ENCODE results near the gene PIK3CD.

Gene PIK3CD

DNA sequence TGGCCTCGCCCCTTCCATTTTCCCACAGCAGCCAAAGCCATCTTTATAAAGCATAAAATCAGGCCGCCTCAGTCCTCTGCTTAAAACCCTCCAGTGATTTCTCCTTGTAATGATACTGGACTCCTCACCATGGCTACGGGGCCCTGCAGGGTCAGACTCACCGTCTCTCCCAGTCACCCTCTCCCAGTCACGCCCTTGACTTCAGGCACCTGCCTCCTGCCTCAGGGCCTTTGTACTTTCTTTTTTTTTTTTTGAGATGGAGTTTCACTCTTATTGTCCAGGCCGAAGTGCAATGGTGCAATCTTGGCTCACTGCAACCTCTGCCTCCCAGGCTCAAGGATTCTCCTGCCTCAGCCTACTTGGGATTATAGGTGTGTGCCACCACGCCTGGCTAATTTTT, 47.8 kb downstream of the PIK3CD start:
- WGBS (ENCODE audit: extremely low coverage, insufficient coverage, insufficient read length) = no CpG with 5 or more reads among the region's 7 CpGs
- Histone ChIP-seq H4K8ac (ENCODE audit: low read depth, low read length) (no peak overlapping the region), H2AFZ (ENCODE audit: insufficient read depth, low read length, poor library complexity) (no peak overlapping the region), H3K23ac (ENCODE audit: low read length) (no peak overlapping the region), H3K4ac (ENCODE audit: low read depth, low read length) (no peak overlapping the region), H3K36me3 (ENCODE audit: control insufficient read depth in 1 of 2, insufficient read depth in 2 of 2, low read length in 2 of 2) (no peaks in the 10 kb centered on the region), H2BK5ac (ENCODE audit: low read depth, low read length, poor library complexity) (no peak overlapping the region), H3K4me2 (ENCODE audit: low read length) (no peak overlapping the region), H4K91ac (ENCODE audit: low read depth, low read length) (no peak overlapping the region), H2BK12ac (ENCODE audit: low read length) (no peak overlapping the region), H3K79me1 (ENCODE audit: low read length) (peaks cover 2% of the 10 kb centered on the region), H3K27me3 (ENCODE audit: insufficient read depth, low read length) (no peaks in the 10 kb centered on the region), H3K79me2 (ENCODE audit: control insufficient read depth, insufficient read depth, low read length, poor library complexity) (no peaks in the 10 kb centered on the region), H3K27ac (ENCODE audit: low read depth, low read length) (no peak overlapping the region), H3K9me3 (ENCODE audit: insufficient read depth, low read depth, low read length) (no peaks in the 10 kb centered on the region), H3K14ac (ENCODE audit: low read length) (no peak overlapping the region), H3K9ac (ENCODE audit: low read length) (no peak overlapping the region), H3K18ac (ENCODE audit: low read length) (no peak overlapping the region), H2AK5ac (ENCODE audit: low read length) (no peak overlapping the region), H4K12ac (ENCODE audit: low read depth, low read length) (no peak overlapping the region), H3K4me3 (ENCODE audit: low read depth, low read length) (no peak overlapping the region), H2BK120ac (ENCODE audit: insufficient read depth, low read length, poor library complexity) (no peak overlapping the region), H3K4me1 (ENCODE audit: control insufficient read depth in 1 of 2, insufficient read depth in 2 of 2, low read length in 2 of 2) (peaks cover 11 to 12% of the 10 kb centered on the region in 2 experiments)
- peak; percentile 92 to 96 for DNase-seq

DNA sequence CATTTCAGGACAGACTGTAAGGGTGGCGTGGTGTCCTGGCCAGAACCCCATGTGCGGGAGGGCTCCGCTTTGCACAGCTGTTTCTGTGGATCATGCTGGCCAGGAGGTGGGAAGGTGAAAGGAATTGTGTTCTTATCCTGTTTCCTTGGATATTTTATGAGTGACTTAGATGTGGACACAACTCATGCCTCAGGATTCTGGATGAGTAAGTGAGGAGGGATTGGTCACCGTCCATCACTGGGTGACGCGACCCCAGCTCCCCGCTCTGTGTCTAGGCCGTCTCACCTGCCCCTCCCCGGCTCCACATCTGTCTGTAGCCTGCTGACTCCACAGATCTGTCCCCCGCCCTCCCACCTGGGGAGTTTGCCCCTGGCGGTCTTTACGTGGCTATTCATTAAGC, 48.8 kb downstream of the PIK3CD start:
- no peak overlapping the region for H3K27ac ChIP-seq (ENCODE audit: low read depth, low read length)
- no peak overlapping the region for H3K23ac ChIP-seq (ENCODE audit: low read length)
- H3K9me3 ChIP-seq (ENCODE audit: insufficient read depth, low read depth, low read length) = no peaks in the 10 kb centered on the region
- H4K12ac ChIP-seq (ENCODE audit: low read depth, low read length) = no peak overlapping the region
- no peak overlapping the region for H2BK120ac ChIP-seq (ENCODE audit: insufficient read depth, low read length, poor library complexity)
- H3K79me1 ChIP-seq (ENCODE audit: low read length) = peaks cover 2% of the 10 kb centered on the region
- no peak overlapping the region for H4K8ac ChIP-seq (ENCODE audit: low read depth, low read length)
- no peaks in the 10 kb centered on the region for H3K27me3 ChIP-seq (ENCODE audit: insufficient read depth, low read length)
- H3K36me3 ChIP-seq (ENCODE audit: control insufficient read depth in 1 of 2, insufficient read depth in 2 of 2, low read length in 2 of 2) = no peaks in the 10 kb centered on the region
- H3K4ac ChIP-seq (ENCODE audit: low read depth, low read length) = no peak overlapping the region
- no peak overlapping the region for H3K4me3 ChIP-seq (ENCODE audit: low read depth, low read length)
- H2BK12ac ChIP-seq (ENCODE audit: low read length) = no peak overlapping the region
- H4K91ac ChIP-seq (ENCODE audit: low read depth, low read length) = peak overlapping the region; percentile 54
- H3K18ac ChIP-seq (ENCODE audit: low read length) = peak overlapping the region; percentile 47
- peaks cover 11 to 12% of the 10 kb centered on the region in 2 experiments for H3K4me1 ChIP-seq (ENCODE audit: control insufficient read depth in 1 of 2, insufficient read depth in 2 of 2, low read length in 2 of 2)
- no peak overlapping the region for H2AFZ ChIP-seq (ENCODE audit: insufficient read depth, low read length, poor library complexity)
- no peak overlapping the region for H3K14ac ChIP-seq (ENCODE audit: low read length)
- no peak overlapping the region for H3K9ac ChIP-seq (ENCODE audit: low read length)
- no CpG with 5 or more reads among the region's 12 CpGs for WGBS (ENCODE audit: extremely low coverage, insufficient coverage, insufficient read length)
- no peaks in the 10 kb centered on the region for H3K79me2 ChIP-seq (ENCODE audit: control insufficient read depth, insufficient read depth, low read length, poor library complexity)
- no peak overlapping the region for H2AK5ac ChIP-seq (ENCODE audit: low read length)
- H3K4me2 ChIP-seq (ENCODE audit: low read length) = no peak overlapping the region
- H2BK5ac ChIP-seq (ENCODE audit: low read depth, low read length, poor library complexity) = no peak overlapping the region
- DNase-seq = peak; percentile 91 to 93

DNA sequence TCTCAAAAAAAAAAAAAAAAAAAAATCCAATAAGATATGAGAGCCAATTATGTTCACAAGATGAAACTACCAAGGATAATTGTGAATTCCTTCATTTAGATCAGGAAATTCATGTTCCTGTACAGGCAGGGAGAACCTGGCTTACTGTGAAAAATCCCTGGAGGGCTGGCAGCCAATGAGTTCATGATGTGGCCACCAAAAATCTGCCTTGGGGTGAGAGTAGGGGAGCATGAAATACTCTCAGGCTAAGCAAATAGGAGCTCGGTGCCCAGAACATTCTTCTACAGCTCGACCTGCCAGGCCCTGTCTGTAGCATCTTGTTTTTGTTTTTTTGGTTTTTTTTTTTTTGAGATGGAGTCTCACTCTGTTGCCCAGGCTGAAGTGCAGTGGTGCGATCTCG, 50.1 kb downstream of the PIK3CD start:
- Histone ChIP-seq H3K4ac (ENCODE audit: low read depth, low read length) (no peak overlapping the region), H4K8ac (ENCODE audit: low read depth, low read length) (no peak overlapping the region), H2AK5ac (ENCODE audit: low read length) (no peak overlapping the region), H3K4me2 (ENCODE audit: low read length) (no peak overlapping the region), H3K23ac (ENCODE audit: low read length) (no peak overlapping the region), H2BK12ac (ENCODE audit: low read length) (no peak overlapping the region), H2AFZ (ENCODE audit: insufficient read depth, low read length, poor library complexity) (no peak overlapping the region), H3K18ac (ENCODE audit: low read length) (no peak overlapping the region), H3K4me1 (ENCODE audit: control insufficient read depth in 1 of 2, insufficient read depth in 2 of 2, low read length in 2 of 2) (peaks cover 11 to 12% of the 10 kb centered on the region in 2 experiments), H3K27me3 (ENCODE audit: insufficient read depth, low read length) (no peaks in the 10 kb centered on the region), H3K14ac (ENCODE audit: low read length) (no peak overlapping the region), H4K91ac (ENCODE audit: low read depth, low read length) (no peak overlapping the region), H3K27ac (ENCODE audit: low read depth, low read length) (no peak overlapping the region), H3K9me3 (ENCODE audit: insufficient read depth, low read depth, low read length) (no peaks in the 10 kb centered on the region), H2BK120ac (ENCODE audit: insufficient read depth, low read length, poor library complexity) (no peak overlapping the region), H4K12ac (ENCODE audit: low read depth, low read length) (no peak overlapping the region), H3K79me2 (ENCODE audit: control insufficient read depth, insufficient read depth, low read length, poor library complexity) (no peaks in the 10 kb centered on the region), H3K4me3 (ENCODE audit: low read depth, low read length) (no peak overlapping the region), H3K36me3 (ENCODE audit: control insufficient read depth in 1 of 2, insufficient read depth in 2 of 2, low read length in 2 of 2) (no peaks in the 10 kb centered on the region), H2BK5ac (ENCODE audit: low read depth, low read length, poor library complexity) (no peak overlapping the region), H3K9ac (ENCODE audit: low read length) (no peak overlapping the region), H3K79me1 (ENCODE audit: low read length) (peaks cover 2% of the 10 kb centered on the region)
- WGBS (ENCODE audit: extremely low coverage, insufficient coverage, insufficient read length) = no CpG with 5 or more reads among the region's 4 CpGs
- peak; percentile 33 to 39 for DNase-seq

DNA sequence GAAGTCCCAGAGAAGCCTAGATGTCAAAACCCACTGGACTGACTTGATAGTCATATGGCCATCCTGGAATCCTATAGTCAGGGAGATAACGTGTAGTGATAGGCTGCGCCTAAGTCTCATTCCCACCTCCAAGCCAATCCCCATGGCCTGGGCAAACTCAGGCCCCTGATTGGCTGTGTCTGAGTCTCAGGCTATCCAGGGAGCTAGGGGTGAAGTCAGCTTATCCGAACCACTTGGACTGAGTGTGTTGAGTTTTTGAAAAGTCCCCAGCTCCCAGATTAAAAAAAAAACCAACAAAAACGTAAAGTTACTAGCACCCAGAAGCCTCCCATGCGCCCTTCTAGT, 51.6 kb downstream of the PIK3CD start:
- Histone ChIP-seq H2AK5ac (ENCODE audit: low read length) (no peak overlapping the region), H4K8ac (ENCODE audit: low read depth, low read length) (no peak overlapping the region), H3K23ac (ENCODE audit: low read length) (no peak overlapping the region), H2BK12ac (ENCODE audit: low read length) (no peak overlapping the region), H3K9ac (ENCODE audit: low read length) (no peak overlapping the region), H3K9me3 (ENCODE audit: insufficient read depth, low read depth, low read length) (no peaks in the 10 kb centered on the region), H2AFZ (ENCODE audit: insufficient read depth, low read length, poor library complexity) (no peak overlapping the region), H2BK5ac (ENCODE audit: low read depth, low read length, poor library complexity) (no peak overlapping the region), H2BK120ac (ENCODE audit: insufficient read depth, low read length, poor library complexity) (no peak overlapping the region), H4K12ac (ENCODE audit: low read depth, low read length) (no peak overlapping the region), H3K4ac (ENCODE audit: low read depth, low read length) (no peak overlapping the region), H4K91ac (ENCODE audit: low read depth, low read length) (no peak overlapping the region), H3K36me3 (ENCODE audit: control insufficient read depth in 1 of 2, insufficient read depth in 2 of 2, low read length in 2 of 2) (no peaks in the 10 kb centered on the region), H3K14ac (ENCODE audit: low read length) (no peak overlapping the region), H3K27me3 (ENCODE audit: insufficient read depth, low read length) (no peaks in the 10 kb centered on the region), H3K27ac (ENCODE audit: low read depth, low read length) (no peak overlapping the region), H3K18ac (ENCODE audit: low read length) (no peak overlapping the region), H3K4me3 (ENCODE audit: low read depth, low read length) (no peak overlapping the region), H3K79me1 (ENCODE audit: low read length) (peaks cover 2% of the 10 kb centered on the region), H3K4me2 (ENCODE audit: low read length) (no peak overlapping the region), H3K4me1 (ENCODE audit: control insufficient read depth in 1 of 2, insufficient read depth in 2 of 2, low read length in 2 of 2) (peaks cover 11 to 12% of the 10 kb centered on the region in 2 experiments), H3K79me2 (ENCODE audit: control insufficient read depth, insufficient read depth, low read length, poor library complexity) (no peaks in the 10 kb centered on the region)
- WGBS (ENCODE audit: extremely low coverage, insufficient coverage, insufficient read length) = no CpG with 5 or more reads among the region's 5 CpGs
- DNase-seq = no peak
